GM21529 (cell line): ENCODE data around the gene STOML1.

Experiments
- ATAC-seq: cut with Tn5 transposase; IDR thresholded peaks from one replicate; pipeline ENCODE4 v1.9.1; 2021; ENCODE audit not compliant: unreplicated experiment

The STOML1 gene

GRCh38 chr15:73934281-73934680 lies 57.8 kb downstream of the STOML1 start:
- no peak for ATAC-seq

DNA sequence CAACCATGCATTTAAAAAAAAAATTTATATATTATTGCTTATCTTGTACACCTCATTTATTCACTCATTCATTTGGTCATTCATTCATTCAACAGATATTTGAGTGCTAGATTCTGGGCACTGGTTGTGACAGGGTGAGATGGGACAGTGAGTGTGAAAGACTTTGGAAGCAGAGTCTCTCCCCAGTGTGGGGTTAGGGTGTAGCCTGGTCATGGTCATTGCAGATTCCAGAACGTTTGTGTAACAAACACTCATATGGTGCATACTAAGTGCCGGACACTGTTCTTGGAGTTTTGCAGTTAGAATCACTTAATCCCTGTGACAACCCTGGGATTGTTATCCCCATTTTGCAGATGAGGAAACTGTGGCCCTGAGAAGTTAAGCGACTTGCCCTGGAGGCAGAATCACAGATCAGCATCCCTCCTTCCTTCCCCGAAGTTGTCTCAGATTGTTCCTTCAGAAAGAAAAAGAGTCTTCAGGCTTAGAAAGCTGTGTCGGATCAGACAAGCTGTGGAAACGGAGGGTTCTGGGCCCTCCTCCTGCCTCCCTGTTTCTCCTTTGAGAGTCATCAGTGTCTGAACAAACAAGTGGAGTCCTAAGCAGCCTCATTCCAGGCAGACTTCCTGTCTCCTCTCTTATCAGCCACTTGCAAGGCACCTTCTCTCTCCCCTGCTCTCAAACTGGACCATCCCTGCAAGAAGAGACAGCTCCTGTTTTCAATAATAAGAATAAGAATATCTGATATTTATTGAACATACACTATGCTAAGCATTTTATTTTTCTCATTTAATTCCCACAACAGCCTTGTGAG lies 59.5 kb downstream of the STOML1 start:
- no peak for ATAC-seq

GRCh38 chr15:73931441-73931840 lies 60.7 kb downstream of the STOML1 start:
- ATAC-seq = no peak

DNA sequence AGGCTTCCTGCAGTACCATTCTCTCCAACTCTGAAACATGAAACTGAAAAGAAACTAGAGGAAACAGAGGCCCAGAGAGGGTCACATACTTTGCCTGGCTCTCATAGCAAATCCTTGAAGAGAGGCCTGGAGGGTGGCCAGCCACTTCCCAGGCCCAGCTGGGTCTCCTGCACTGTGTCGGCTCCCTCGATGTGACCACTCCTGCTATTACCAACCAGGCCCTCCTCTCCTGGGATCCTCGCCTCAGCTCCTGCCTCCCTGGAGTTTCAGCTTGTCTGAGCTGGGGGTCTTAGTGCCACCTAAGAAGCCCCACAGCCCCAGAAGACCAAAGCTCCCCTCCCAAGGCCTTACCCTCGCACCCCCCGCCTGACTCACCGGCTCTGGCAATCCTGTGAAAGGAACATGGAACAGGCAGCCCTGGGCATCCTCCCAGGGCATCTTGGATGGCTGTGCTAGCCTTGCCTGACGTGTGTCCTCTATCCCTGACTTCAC lies 61.3 kb downstream of the STOML1 start:
- no peak for ATAC-seq

- no peak for ATAC-seq
Measured at GRCh38 chr15:73930371-73930770, 61.7 kb downstream of the STOML1 start.

DNA sequence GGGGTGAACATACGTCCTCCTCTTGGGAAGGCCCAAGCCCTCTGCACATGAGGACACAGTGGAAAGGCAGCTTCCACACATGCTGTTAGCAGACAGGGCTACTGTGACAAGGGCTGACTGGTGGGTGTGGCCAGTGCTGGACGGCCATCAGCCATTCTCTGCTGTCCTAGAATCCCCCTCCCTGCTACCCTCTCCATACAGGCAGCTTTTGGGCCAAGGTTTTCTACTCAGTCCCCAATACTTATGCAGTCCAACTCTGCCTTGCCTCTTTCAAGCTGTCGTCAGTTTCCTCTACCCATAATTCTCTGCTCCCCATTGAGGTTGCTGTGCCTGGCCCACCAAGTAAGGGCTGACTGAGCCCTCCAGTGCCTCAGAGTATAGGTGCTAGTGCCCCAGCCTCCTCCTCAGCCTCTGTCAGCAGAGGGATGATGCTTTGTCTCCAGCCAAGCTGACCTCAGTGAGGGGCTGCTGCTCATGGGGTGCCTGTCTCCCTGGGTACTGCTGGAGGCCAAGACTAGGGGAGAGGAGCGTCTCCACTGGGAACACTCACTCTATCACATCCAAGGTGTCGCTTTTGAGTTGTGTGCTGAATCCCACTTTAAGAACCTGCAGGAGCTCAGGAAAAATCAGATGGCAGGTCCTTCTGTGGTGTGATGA lies 63.0 kb downstream of the STOML1 start:
- ATAC-seq = no peak
